Measurements from ENCODE around the gene CAV1.

Gene CAV1

DNA sequence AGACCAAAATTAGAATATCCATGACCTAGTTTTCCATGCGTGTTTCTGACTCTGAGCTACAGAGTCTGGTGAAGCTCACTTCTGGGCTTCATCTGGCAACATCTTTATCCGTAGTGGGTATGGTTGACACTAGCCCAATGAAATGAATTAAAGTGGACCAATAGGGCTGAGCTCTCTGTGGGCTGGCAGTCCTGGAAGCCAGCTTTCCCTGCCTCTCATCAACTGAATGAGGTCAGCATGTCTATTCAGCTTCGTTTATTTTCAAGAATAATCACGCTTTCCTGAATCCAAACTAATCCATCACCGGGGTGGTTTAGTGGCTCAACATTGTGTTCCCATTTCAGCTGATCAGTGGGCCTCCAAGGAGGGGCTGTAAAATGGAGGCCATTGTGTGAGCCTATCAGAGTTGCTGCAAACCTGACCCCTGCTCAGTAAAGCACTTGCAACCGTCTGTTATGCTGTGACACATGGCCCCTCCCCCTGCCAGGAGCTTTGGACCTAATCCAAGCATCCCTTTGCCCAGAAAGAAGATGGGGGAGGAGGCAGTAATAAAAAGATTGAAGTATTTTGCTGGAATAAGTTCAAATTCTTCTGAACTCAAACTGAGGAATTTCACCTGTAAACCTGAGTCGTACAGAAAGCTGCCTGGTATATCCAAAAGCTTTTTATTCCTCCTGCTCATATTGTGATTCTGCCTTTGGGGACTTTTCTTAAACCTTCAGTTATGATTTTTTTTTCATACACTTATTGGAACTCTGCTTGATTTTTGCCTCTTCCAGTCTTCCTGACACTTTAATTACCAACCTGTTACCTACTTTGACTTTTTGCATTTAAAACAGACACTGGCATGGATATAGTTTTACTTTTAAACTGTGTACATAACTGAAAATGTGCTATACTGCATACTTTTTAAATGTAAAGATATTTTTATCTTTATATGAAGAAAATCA, 35.5 kb downstream of the CAV1 start:
- no peak for DNase-seq

DNA sequence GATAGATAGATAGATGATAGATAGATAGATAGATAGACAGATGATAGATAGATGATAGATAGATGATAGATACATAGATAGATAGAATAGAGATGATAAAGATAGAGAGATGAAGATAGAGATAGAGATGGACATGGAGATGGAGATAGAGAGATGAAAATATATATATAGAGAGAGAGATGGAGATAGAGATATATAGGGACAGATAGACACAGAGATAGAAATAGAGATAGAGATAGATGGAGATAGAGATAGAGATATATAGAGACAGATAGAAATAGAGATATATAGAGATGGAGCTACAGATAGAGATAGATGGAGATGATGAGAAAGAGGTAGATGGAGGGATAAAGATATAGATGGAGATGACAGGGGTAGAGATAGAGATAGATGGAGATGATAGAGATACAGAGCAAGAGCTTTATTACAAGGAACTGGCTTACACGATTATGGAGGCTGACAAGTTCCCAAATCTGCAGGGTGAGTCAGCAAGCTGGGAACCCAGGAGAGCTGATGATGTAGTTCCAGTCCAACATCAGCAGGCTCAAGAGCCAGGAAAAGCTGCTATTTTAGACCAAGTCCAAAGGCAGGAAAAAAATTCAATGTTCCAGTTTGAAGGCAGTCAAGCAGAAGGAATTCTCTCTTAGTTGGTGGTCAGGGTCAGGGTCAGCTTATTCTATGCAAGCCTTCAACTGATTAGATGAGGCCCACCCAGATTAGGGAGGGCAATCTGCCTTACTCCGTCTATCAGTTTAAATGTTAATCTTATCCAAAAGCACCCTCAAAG, 37.1 kb downstream of the CAV1 start:
- no peak for DNase-seq

DNA sequence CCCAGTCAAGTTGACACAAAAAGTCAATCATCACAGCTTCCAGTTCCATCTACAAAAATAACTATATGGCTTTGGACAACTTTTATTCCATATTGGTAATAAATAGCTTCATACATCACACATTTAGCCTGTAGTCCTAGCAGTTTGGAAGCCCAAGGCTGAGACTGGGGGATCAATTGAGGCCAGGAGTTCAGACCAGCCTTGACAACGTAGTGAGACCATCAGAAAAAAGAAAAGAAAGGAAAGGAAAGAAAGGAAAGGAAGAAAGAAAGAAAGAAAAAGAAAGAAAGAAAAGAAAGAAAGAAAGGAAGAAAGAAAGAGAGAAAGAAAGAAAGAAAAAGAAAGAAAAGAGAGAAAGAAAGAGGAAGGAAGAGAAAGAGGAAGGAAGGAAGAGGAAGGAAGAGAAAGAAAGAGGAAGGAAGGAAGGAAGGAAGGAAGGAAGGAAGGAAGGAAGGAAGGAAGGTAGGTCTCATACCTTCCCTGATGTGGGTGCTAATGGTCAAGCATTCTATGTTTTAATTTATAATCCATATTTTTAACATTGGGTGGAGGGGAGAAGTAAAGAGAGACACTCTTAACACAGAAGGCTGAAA, 37.8 kb downstream of the CAV1 start:
- no peak for DNase-seq

DNA sequence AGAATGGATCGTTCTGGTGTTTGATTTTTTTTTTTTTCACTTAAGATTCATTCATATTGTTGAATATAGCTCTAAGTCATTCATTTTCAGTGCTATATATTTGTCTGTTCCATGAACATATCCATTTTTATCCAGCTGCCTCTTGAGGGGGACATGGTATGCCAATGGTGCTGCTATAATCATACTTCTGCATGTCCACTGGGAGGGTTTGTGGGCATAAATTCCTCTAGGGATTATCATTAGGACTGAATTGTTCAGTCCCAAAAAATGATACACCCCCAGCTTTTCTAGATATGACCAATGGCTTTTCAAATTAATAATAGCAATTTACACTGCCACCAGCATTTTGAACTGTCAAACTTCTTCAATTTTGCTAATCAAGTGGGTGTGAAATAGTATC, 41.1 kb downstream of the CAV1 start:
- no peak for DNase-seq

DNA sequence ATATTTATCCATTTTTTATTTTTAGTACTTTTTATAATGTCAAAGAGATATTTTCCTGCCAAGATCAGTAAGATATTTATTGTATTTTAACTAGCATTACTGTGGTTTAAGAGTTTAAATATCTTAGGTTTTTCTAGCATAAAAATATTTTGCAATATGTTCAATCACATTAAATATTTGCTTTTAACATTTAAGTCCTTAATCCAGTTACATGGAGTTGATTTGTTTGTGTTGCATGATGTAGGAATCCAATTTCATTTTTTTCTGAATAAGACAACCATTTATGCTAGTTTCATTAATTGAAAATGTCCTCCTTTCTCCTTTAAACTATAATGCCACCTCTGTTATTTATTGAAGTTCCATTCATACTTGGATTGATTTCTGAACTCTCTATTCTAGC, 41.8 kb downstream of the CAV1 start:
- DNase-seq, result no peak

DNA sequence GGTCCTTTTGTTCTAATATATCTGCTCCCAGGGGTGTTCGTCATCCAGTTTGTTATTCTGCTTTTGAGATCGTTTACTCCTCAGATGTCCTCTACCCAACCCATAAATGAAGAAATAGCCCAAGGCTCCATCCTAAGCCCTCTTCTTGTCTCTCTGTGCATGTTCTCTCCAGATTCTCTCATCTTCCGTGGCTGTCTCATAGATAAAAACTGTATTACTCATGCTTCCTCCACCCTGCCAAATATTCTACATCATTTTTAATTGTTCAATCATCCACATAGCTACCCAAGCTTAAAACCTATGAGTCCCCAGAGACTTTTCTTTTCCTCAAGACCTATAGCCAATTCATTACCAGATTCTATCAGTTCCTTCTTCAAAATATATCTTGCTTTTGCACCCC, 44.9 kb downstream of the CAV1 start:
- DNase-seq, result peak; percentile 78

DNA sequence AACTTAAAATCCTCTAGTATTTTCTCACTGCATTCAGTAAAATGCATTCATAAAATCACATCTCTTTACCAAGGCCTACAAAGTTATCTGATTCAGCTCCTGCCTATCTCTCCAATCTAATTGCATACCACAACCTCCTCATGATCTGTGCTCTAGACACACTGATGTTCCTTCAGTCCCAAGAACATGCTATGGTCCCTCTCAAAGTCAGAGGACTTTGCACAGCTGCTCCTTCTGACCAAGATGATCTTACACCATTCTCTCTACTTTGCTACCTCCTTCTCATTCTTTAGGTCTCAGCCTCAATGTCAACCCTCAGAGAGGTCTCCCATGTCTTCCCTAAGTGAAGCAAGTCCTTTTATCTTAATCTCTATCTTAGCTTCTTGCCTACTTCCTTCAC, 45.5 kb downstream of the CAV1 start:
- no peak for DNase-seq

DNA sequence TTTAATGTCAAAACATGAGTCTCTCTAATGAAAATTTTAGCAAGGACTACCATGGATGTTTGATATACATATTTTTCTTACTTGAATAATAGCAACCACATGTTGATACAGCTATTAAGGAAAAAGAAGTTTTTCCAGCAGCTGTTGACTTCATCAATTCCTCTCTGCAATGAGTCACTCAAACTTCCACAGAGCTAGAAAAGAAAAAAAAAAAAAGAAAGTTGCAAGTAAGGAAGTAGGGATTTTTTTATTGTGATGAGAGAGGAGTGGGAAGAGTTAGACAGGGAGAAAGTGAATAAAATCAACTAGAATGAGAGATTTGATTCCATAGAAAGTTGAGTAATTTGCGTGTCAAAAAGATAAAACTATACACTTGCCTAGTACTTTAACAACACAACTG, 46.2 kb downstream of the CAV1 start:
- DNase-seq, result peak; percentile 73

DNA sequence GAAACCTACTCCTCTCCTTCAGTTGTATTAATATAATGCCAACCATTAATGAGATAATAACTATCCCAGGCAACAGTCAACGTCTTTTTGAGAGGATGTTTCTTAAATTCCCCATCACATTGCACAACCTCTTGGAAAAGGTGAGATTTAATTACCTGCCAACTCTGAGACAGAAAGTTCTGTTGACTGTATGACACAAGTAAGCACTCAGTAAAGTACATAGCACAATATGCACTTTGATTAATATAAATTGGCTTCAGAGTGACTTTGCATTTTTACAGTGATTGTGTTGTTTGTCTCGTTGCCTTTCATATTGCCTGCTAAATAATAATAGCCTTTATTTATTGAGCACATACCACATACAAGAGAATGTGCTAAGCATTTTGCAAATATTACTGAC, 46.7 kb downstream of the CAV1 start:
- DNase-seq, result no peak

DNA sequence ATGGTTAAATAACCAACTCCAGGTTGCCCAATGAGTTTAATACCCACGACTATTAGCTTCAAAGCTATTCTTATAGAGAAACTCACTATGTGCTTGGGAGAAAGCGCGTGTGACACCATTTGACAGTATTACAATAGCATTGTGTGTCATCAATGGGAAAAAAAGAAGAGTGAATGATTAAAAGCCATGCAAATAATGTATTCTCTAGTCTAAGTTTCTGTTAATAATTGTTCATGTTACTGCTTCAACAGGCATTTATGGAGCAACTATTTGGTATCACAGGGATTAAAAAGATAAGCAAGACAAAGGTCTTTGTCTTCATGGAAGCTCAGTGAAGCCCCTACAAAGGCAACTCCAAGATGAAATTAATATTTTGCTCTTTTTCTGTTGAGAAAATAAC, 47.2 kb downstream of the CAV1 start:
- no peak for DNase-seq

DNA sequence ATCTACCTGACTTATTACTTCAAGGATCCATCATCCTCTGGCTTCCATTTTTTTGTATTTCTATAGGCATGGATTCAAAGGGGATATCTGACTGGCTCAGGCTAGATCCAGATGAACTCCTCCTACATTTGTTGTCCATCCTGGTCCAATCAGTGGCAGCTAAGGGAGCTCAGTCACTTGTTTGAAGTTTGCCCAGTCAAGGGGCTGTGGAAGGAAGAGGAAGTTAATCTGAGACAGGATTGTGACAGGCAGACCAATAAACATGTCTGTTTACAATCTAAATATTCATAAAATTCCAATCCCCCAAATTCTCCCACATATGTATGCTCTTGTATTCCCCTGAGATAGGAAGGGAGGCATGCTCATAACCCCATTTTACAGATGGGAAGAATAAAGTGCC, 48.7 kb downstream of the CAV1 start:
- DNase-seq, result no peak

DNA sequence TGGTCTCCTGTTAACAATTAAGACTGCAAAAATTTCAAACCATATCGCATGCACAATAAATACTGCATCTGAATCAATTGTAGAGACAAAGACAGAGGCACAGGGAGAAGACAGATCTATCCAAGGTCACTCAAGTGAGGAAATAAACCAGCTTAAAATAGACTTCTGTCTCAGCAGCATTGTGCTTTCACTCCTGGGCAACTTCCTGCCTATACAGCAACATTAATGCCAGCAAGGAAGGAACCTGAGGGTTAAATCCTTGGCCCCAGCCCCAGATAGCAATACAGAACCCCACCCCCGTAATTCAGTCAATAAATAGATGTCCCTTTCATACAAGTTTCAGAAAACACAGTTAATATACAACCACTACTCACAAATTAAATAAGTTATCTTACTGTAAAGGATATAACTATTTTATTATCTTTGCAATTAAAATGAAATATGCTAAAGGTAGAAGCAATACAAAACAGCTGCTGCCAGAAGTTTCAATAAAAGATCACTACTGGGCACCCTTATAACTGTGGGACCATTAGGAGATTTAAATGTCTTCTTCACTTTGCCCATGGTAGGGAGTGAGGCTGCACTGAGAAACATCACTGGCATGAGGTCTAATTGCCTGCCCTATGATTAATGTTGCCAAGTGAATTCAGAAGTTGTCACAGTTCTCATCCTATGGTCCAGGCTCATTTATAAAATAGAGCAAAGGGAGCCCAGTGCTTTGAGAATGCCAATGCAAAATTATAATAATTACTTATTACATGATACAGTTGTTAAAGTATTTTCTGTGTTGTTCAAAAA, 49.4 kb downstream of the CAV1 start:
- no peak for DNase-seq

DNA sequence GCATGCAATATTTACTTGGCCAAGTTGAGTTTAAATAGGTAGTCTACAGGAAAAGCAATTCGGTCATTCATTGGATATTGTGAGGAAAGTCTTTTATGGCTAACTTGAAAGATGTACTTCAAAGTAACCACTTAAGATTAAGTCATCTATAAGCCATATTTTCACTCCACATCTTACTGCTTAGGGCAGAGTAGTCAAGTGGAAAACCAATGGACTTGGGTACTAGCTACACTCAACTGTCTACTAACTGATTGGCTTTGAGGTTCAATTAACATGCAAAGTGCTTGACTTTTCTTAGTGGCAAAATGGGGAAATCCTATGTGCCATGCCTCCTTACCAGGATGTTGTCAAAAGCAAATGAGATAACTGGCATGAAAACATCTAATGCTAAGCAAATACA, 51.0 kb downstream of the CAV1 start:
- DNase-seq, result no peak

DNA sequence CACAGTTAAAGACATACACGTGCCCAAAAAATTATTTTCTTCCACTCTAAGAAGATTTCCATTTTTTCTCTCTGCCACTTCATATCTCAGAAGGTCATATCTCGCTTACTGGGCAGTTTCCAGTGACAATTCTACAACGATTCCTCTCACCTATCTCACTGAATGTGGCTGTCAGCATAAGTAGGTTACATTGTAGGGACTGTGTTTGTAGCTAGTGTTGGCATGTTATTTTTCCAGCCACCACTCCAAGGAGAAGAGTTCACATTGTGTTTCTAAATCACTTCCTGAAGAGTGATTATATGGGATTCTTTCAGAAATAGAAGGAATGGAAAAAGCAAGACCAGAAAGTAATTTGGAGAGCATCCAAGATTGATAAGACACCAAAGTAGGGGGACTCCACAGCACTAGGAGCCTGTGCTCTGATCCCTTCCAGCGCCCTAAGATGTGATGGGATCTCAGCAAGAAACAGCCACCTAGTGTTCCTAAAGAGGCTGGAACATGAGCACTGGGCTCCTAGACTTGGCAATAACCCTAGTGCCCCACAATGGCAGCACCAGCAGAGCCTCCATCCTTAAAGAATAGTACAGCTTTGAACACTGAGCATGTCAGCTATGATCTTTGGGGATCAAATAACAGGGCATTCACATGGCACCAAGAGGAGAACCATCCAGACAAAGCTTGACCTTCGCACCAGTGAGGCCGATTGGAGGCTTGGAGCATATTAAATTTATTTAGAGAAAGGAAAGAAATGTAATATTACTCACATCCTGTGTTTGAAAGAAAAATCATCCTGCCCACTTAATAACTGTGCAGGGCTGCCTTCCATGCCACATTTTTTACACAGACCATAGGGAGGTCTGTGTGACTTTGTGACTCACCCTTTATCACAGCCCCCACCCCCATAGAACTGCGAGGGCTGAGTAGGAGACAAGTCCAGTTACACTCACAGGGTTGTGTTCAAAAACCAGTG, 51.8 kb downstream of the CAV1 start:
- peak; percentile 68 for DNase-seq

DNA sequence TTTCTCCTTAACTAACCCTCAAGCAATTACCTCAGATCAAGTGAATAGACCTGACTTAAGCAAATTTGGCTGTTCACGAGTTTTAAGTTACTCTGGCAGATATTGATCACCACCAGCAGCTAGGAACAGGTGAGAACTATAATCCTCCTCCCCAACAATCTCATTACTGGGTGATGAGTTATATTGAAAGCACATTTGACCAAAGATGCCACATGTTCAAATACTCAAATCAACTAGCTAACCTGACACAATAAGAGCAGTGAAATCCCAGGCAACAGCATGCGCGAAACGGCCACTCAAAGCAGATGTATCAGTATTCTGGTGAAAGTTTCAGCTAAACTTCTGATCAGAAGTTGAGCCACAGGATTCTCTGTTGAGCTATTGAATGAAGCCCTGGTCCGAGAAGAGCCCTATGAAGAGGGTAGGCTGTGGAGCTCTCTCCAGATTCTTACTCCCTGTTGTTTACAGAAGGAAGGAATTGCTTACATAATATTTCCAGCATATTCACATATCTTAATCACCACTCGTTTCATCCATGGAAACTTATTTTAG, 52.6 kb downstream of the CAV1 start:
- no peak for DNase-seq

DNA sequence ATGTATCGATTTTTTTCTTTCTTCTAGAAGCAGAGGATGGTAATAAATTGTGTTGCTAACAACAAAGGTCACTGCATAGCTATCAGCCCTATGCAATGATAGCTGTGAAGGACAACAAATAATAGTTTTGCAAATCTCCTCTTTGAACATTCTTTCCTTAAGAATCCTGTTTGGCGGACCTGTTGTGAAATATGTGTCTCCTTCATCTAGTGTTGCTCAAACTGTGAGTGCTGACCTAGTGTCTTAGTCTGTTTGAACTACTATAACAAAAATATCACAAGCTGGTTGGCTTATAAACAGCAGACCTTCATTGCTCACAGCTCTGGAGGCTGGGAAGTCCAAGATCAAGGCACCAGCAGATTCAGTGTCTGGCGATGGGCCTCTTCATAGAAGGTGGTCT, 53.7 kb downstream of the CAV1 start:
- no peak for DNase-seq

DNA sequence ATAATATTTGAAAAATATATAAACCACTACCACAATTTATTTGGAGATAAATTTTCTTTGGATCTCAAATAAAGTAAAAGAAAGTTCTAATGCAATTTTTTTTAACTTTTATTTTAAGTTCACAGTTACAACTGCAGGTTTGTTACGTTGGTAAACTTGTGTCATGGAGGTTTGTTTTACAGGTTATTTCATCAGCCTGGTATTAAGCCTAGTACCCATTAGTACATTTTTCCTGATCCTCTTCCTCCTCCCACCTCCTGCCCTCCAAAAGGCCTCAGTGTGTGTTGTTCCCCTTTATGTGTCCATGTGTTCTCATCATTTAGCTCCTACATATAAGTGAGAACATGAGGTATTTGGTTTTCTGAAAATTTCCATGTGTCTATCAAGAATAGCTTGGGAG, 54.5 kb downstream of the CAV1 start:
- no peak for DNase-seq

DNA sequence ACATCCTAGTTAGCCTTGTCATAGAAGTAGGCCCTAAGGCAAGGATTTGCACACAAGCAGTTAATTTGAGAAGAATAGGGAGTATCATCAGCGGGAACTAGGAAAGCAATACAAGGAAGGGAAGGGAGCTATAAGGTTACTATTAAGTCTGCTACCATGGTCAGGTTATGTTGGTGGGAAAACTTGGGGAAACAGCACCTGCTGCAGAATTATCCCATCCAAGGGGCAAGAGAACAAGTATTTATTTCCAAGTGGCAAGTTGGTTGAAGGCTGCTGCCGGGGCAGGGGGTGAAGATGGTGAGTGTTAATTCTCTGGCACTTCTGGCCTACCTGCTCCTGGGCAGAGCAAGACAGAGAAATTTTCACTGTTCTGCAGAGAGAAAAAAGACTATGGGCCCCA, 55.0 kb downstream of the CAV1 start:
- no peak for DNase-seq

DNA sequence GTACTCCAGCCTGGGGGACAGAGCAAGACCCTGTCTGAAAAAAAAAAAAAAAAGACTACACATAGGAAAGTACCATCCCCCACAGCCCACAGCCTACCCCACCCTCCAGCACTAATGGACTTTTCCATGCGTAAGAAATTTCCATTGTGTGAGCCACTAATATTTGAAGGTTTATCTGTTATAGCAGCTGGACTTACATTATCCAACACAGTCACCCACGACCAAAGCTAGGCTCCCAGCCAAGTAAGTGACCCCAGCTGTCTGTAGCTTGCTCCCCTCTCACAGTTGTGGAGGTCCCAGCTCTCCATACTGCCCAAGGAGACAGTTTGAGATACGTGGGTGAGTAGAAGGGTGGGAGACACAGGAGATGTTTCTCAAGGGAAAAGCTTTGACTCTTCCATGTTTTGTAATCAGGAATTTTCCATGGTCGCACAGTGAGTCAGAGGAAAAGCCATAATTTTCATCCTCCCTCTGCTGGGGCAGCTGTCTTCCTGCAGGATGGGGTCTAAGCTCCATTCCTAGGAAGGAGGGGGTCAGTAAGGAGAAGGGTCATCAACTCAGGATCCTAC, 57.4 kb downstream of the CAV1 start:
- no peak for DNase-seq

DNA sequence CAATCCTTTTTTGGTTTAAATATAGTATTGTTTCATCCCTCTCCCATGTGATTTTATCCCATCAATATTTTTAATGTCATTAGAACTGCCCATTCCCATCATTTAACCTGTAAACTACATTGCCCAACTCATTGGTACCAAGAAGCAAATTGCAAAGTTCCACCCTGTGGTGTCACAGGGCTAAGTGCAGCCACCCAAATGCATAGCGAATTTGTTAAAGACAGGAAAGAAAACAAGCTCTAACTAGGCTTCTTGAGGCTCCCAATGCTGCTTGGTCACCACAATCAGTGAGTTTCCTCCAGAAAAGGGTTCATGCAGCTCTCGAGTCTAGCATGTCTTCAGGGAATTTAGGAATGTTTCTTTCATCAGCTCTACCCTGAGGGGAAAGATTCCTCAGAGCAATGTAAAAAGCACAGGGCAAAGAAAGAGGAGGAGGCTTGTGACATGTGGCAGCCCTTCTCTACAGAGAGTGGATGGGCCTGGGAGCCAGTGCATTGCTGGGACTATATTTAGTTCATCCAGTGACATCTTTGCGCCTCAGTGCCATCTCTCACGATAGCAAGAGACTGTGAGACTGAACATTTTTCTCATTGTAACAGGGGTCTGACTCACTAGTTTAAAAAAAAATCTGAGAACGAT, 58.1 kb downstream of the CAV1 start:
- peak; percentile 81 for DNase-seq

DNA sequence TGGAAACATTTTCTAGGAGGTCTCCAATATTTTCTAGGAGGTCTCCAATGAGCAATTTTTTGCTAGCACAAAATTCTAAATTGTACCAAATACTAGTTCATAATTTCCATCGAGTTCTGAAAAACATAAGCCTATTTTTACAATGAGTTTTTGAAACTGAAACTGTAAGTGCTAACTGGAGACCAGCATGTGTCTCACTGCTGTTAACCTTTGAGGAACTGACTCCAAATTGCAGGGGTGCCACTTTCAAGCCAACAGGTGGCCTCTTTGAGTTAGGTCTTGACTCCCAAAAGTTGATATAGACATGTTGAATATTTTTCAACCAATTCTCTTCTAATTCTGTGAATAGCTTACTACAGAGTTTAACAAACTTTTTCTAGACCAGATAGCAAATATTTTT, 58.8 kb downstream of the CAV1 start:
- DNase-seq, result no peak

Data from amniotic stem cell (primary cell).